ENCODE data around the gene RPL39.
A peak's percentile ranks its signal among the peaks of the same experiment; 100 is the strongest.
"Not testable (repeated sequence)": the region's sequence is repeated elsewhere in the genome, so short reads cannot be mapped to it uniquely, and the experiment has no call there.

The RPL39 gene

GRCh38 chrX:119791437-119792231 lies at the start of gene RPL39:
Gene RPL39, minus strand, starts transcription at chrX:119791630. Its CDS starts 54 bp downstream, at chrX:119791576.
- DNase-seq (ENCODE audit: low read depth in 2 of 2) = peak; percentile 54 to 76

GRCh38 chrX:119833905-119834304 lies 42.5 kb upstream of the RPL39 start:
- DNase-seq (ENCODE audit: low read depth in 2 of 2) = no peak

GRCh38 chrX:119828446-119828845 lies 37.0 kb upstream of the RPL39 start:
- no peak for DNase-seq (ENCODE audit: low read depth in 2 of 2)

- no peak for DNase-seq (ENCODE audit: low read depth in 2 of 2)
These were observed 35.0 kb upstream of the RPL39 start for GRCh38 chrX:119826399-119826959.

- DNase-seq (ENCODE audit: low read depth in 2 of 2) = not testable (repeated sequence)
These were observed 32.8 kb upstream of the RPL39 start for GRCh38 chrX:119824221-119824620.

- DNase-seq (ENCODE audit: low read depth in 2 of 2) = not testable (repeated sequence)
These were observed 30.3 kb upstream of the RPL39 start for GRCh38 chrX:119821703-119822102.

GRCh38 chrX:119817130-119817690 lies 25.8 kb upstream of the RPL39 start:
- DNase-seq (ENCODE audit: low read depth in 2 of 2) = no peak

- no peak for DNase-seq (ENCODE audit: low read depth in 2 of 2)
These were observed 24.9 kb upstream of the RPL39 start for GRCh38 chrX:119816300-119816699.

GRCh38 chrX:119809185-119809666 lies 17.8 kb upstream of the RPL39 start:
- DNase-seq (ENCODE audit: low read depth in 2 of 2) = no peak

- not testable (repeated sequence) for DNase-seq (ENCODE audit: low read depth in 2 of 2)
These were observed 17.0 kb upstream of the RPL39 start for GRCh38 chrX:119808461-119808860.

- no peak for DNase-seq (ENCODE audit: low read depth in 2 of 2)
These were observed 11.1 kb upstream of the RPL39 start for GRCh38 chrX:119802546-119802945.

- DNase-seq (ENCODE audit: low read depth in 2 of 2) = no peak
These were observed 10.1 kb upstream of the RPL39 start for GRCh38 chrX:119801253-119802221.

- peak; percentile 12 to 23 for DNase-seq (ENCODE audit: low read depth in 2 of 2)
These were observed 423 bp downstream of the RPL39 start for GRCh38 chrX:119790977-119791436.

GRCh38 chrX:119784747-119785446 lies 6.5 kb downstream of the RPL39 start:
- DNase-seq (ENCODE audit: low read depth in 2 of 2) = peak; percentile 23 to 32

- no peak for DNase-seq (ENCODE audit: low read depth in 2 of 2)
These were observed 8.4 kb downstream of the RPL39 start for GRCh38 chrX:119783026-119783425.

- no peak for DNase-seq (ENCODE audit: low read depth in 2 of 2)
These were observed 12.6 kb downstream of the RPL39 start for GRCh38 chrX:119778829-119779228.

GRCh38 chrX:119775517-119776238 lies 15.8 kb downstream of the RPL39 start:
- DNase-seq (ENCODE audit: low read depth in 2 of 2) = no peak

GRCh38 chrX:119769388-119769787 lies 22.0 kb downstream of the RPL39 start:
- not testable (repeated sequence) for DNase-seq (ENCODE audit: low read depth in 2 of 2)

- DNase-seq (ENCODE audit: low read depth in 2 of 2) = not testable (repeated sequence)
These were observed 23.0 kb downstream of the RPL39 start for GRCh38 chrX:119768436-119768835.

- DNase-seq (ENCODE audit: low read depth in 2 of 2) = no peak
These were observed 27.5 kb downstream of the RPL39 start for GRCh38 chrX:119763836-119764387.
